ENCODE results near the gene JAG1.

The JAG1 gene

GRCh38 chr20:10634211-10634610, 39.6 kb downstream of the JAG1 start:
- Histone ChIP-seq H3K4me1 (ENCODE audit: control insufficient read depth in 5 of 5, insufficient read depth in 5 of 5, low read length in 5 of 5) (peaks cover 18 to 55% (median 53%) of the 10 kb centered on the region in 5 donors), H3K36me3 (ENCODE audit: control insufficient read depth in 5 of 5, insufficient read depth in 5 of 5, low read length in 5 of 5) (peaks cover 0 to 21% (median 8%) of the 10 kb centered on the region in 5 donors), H3K4me3 (ENCODE audit: low read depth in 1 of 5, low read length in 5 of 5) (no peak overlapping the region), H3K9ac (ENCODE audit: low read length in 5 of 5) (no peak overlapping the region), H3K27ac (ENCODE audit: low read depth, low read length) (no peak overlapping the region), H3K9me3 (ENCODE audit: control insufficient read depth in 5 of 5, low read length in 5 of 5) (no peaks in the 10 kb centered on the region), H3K27me3 (ENCODE audit: control insufficient read depth in 5 of 5, insufficient read depth in 4 of 5, low read length in 5 of 5) (no peaks in the 10 kb centered on the region)

GRCh38 chr20:10633718-10634117, 40.1 kb downstream of the JAG1 start:
- no peak overlapping the region for H3K27ac ChIP-seq (ENCODE audit: low read depth, low read length)
- H3K36me3 ChIP-seq (ENCODE audit: control insufficient read depth in 5 of 5, insufficient read depth in 5 of 5, low read length in 5 of 5), result peaks cover 0 to 17% (median 4%) of the 10 kb centered on the region in 5 donors
- no peak overlapping the region for H3K4me3 ChIP-seq (ENCODE audit: low read depth in 1 of 5, low read length in 5 of 5)
- no peaks in the 10 kb centered on the region for H3K27me3 ChIP-seq (ENCODE audit: control insufficient read depth in 5 of 5, insufficient read depth in 4 of 5, low read length in 5 of 5)
- no peaks in the 10 kb centered on the region for H3K9me3 ChIP-seq (ENCODE audit: control insufficient read depth in 5 of 5, low read length in 5 of 5)
- H3K9ac ChIP-seq (ENCODE audit: low read length in 5 of 5), result no peak overlapping the region
- H3K4me1 ChIP-seq (ENCODE audit: control insufficient read depth in 5 of 5, insufficient read depth in 5 of 5, low read length in 5 of 5), result peaks cover 18 to 60% (median 56%) of the 10 kb centered on the region in 5 donors

GRCh38 chr20:10632721-10633509, 40.9 kb downstream of the JAG1 start:
- Histone ChIP-seq H3K27ac (ENCODE audit: low read depth, low read length) (no peak overlapping the region), H3K4me1 (ENCODE audit: control insufficient read depth in 5 of 5, insufficient read depth in 5 of 5, low read length in 5 of 5) (peaks cover 18 to 65% (median 60%) of the 10 kb centered on the region in 5 donors), H3K9ac (ENCODE audit: low read length in 5 of 5) (no peak overlapping the region)

GRCh38 chr20:10631126-10631525, 42.7 kb downstream of the JAG1 start:
- Histone ChIP-seq H3K36me3 (ENCODE audit: control insufficient read depth in 5 of 5, insufficient read depth in 5 of 5, low read length in 5 of 5) (no peaks in the 10 kb centered on the region), H3K9me3 (ENCODE audit: control insufficient read depth in 5 of 5, low read length in 5 of 5) (no peaks in the 10 kb centered on the region), H3K27me3 (ENCODE audit: control insufficient read depth in 5 of 5, insufficient read depth in 4 of 5, low read length in 5 of 5) (no peaks in the 10 kb centered on the region), H3K9ac (ENCODE audit: low read length in 5 of 5) (no peak overlapping the region), H3K4me3 (ENCODE audit: low read depth in 1 of 5, low read length in 5 of 5) (no peak overlapping the region), H3K4me1 (ENCODE audit: control insufficient read depth in 5 of 5, insufficient read depth in 5 of 5, low read length in 5 of 5) (peaks cover 10 to 64% (median 53%) of the 10 kb centered on the region in 5 donors), H3K27ac (ENCODE audit: low read depth, low read length) (no peak overlapping the region)

More at GRCh38 chr20:10632721-10633509, 40.9 kb downstream of the JAG1 start:
- Histone ChIP-seq H3K36me3 (ENCODE audit: control insufficient read depth in 5 of 5, insufficient read depth in 5 of 5, low read length in 5 of 5) (peaks cover 0 to 10% (median 4%) of the 10 kb centered on the region in 5 donors), H3K9me3 (ENCODE audit: control insufficient read depth in 5 of 5, low read length in 5 of 5) (no peaks in the 10 kb centered on the region), H3K27me3 (ENCODE audit: control insufficient read depth in 5 of 5, insufficient read depth in 4 of 5, low read length in 5 of 5) (no peaks in the 10 kb centered on the region), H3K4me3 (ENCODE audit: low read depth in 1 of 5, low read length in 5 of 5) (no peak overlapping the region)

- no peaks in the 10 kb centered on the region for H3K9me3 ChIP-seq (ENCODE audit: control insufficient read depth in 5 of 5, low read length in 5 of 5)
- H3K36me3 ChIP-seq (ENCODE audit: control insufficient read depth in 5 of 5, insufficient read depth in 5 of 5, low read length in 5 of 5), result no peaks in the 10 kb centered on the region
- H3K4me1 ChIP-seq (ENCODE audit: control insufficient read depth in 5 of 5, insufficient read depth in 5 of 5, low read length in 5 of 5), result peaks cover 4 to 54% (median 44%) of the 10 kb centered on the region in 5 donors
- peak overlapping the region in 1 of 5 donors; percentile 57 for H3K9ac ChIP-seq (ENCODE audit: low read length in 5 of 5)
- H3K4me3 ChIP-seq (ENCODE audit: low read depth in 1 of 5, low read length in 5 of 5), result no peak overlapping the region
- H3K27ac ChIP-seq (ENCODE audit: low read depth, low read length), result no peak overlapping the region
- H3K27me3 ChIP-seq (ENCODE audit: control insufficient read depth in 5 of 5, insufficient read depth in 4 of 5, low read length in 5 of 5), result no peaks in the 10 kb centered on the region
Observed at GRCh38 chr20:10629946-10630650, 43.7 kb downstream of the JAG1 start.

- H3K36me3 ChIP-seq (ENCODE audit: control insufficient read depth in 5 of 5, insufficient read depth in 5 of 5, low read length in 5 of 5), result no peaks in the 10 kb centered on the region
- H3K27me3 ChIP-seq (ENCODE audit: control insufficient read depth in 5 of 5, insufficient read depth in 4 of 5, low read length in 5 of 5), result no peaks in the 10 kb centered on the region
- no peak overlapping the region for H3K4me3 ChIP-seq (ENCODE audit: low read depth in 1 of 5, low read length in 5 of 5)
- H3K4me1 ChIP-seq (ENCODE audit: control insufficient read depth in 5 of 5, insufficient read depth in 5 of 5, low read length in 5 of 5), result peaks cover 4 to 51% (median 43%) of the 10 kb centered on the region in 5 donors
- H3K9me3 ChIP-seq (ENCODE audit: control insufficient read depth in 5 of 5, low read length in 5 of 5), result no peaks in the 10 kb centered on the region
- no peak overlapping the region for H3K9ac ChIP-seq (ENCODE audit: low read length in 5 of 5)
- no peak overlapping the region for H3K27ac ChIP-seq (ENCODE audit: low read depth, low read length)
Observed at GRCh38 chr20:10626896-10627295, 46.9 kb downstream of the JAG1 start.

GRCh38 chr20:10625641-10626040, 48.2 kb downstream of the JAG1 start:
- no peaks in the 10 kb centered on the region for H3K9me3 ChIP-seq (ENCODE audit: control insufficient read depth in 5 of 5, low read length in 5 of 5)
- no peak overlapping the region for H3K27ac ChIP-seq (ENCODE audit: low read depth, low read length)
- no peaks in the 10 kb centered on the region for H3K27me3 ChIP-seq (ENCODE audit: control insufficient read depth in 5 of 5, insufficient read depth in 4 of 5, low read length in 5 of 5)
- no peak overlapping the region for H3K9ac ChIP-seq (ENCODE audit: low read length in 5 of 5)
- H3K4me3 ChIP-seq (ENCODE audit: low read depth in 1 of 5, low read length in 5 of 5), result no peak overlapping the region
- H3K4me1 ChIP-seq (ENCODE audit: control insufficient read depth in 5 of 5, insufficient read depth in 5 of 5, low read length in 5 of 5), result peaks cover 4 to 51% (median 43%) of the 10 kb centered on the region in 5 donors
- no peaks in the 10 kb centered on the region for H3K36me3 ChIP-seq (ENCODE audit: control insufficient read depth in 5 of 5, insufficient read depth in 5 of 5, low read length in 5 of 5)

GRCh38 chr20:10622657-10623418, 51.0 kb downstream of the JAG1 start:
- Histone ChIP-seq H3K9ac (ENCODE audit: low read length in 5 of 5) (peak overlapping the region in 1 of 5 donors; percentile 34), H3K4me1 (ENCODE audit: control insufficient read depth in 5 of 5, insufficient read depth in 5 of 5, low read length in 5 of 5) (peaks cover 5 to 32% (median 24%) of the 10 kb centered on the region in 5 donors), H3K27ac (ENCODE audit: low read depth, low read length) (peak overlapping the region; percentile 64), H3K4me3 (ENCODE audit: low read depth in 1 of 5, low read length in 5 of 5) (peak overlapping the region in 4 of 5 donors; percentile 11 to 44 (median 27)), H3K36me3 (ENCODE audit: control insufficient read depth in 5 of 5, insufficient read depth in 5 of 5, low read length in 5 of 5) (no peaks in the 10 kb centered on the region), H3K27me3 (ENCODE audit: control insufficient read depth in 5 of 5, insufficient read depth in 4 of 5, low read length in 5 of 5) (no peaks in the 10 kb centered on the region), H3K9me3 (ENCODE audit: control insufficient read depth in 5 of 5, low read length in 5 of 5) (no peaks in the 10 kb centered on the region)

GRCh38 chr20:10621149-10621548, 52.6 kb downstream of the JAG1 start:
- no peaks in the 10 kb centered on the region for H3K9me3 ChIP-seq (ENCODE audit: control insufficient read depth in 5 of 5, low read length in 5 of 5)
- no peaks in the 10 kb centered on the region for H3K27me3 ChIP-seq (ENCODE audit: control insufficient read depth in 5 of 5, insufficient read depth in 4 of 5, low read length in 5 of 5)
- no peak overlapping the region for H3K27ac ChIP-seq (ENCODE audit: low read depth, low read length)
- H3K4me1 ChIP-seq (ENCODE audit: control insufficient read depth in 5 of 5, insufficient read depth in 5 of 5, low read length in 5 of 5), result peaks cover 5 to 23% (median 13%) of the 10 kb centered on the region in 5 donors
- no peak overlapping the region for H3K9ac ChIP-seq (ENCODE audit: low read length in 5 of 5)
- H3K36me3 ChIP-seq (ENCODE audit: control insufficient read depth in 5 of 5, insufficient read depth in 5 of 5, low read length in 5 of 5), result no peaks in the 10 kb centered on the region
- H3K4me3 ChIP-seq (ENCODE audit: low read depth in 1 of 5, low read length in 5 of 5), result no peak overlapping the region

Measured in subcutaneous abdominal adipose tissue (tissue), 5 donors.